Ascending aorta (tissue), 2 donors: ENCODE measurements around the gene ZMYND11. TPM values are rescaled to one million over a fixed set of nuclear protein-coding genes. Genes with fewer than 3 reads are reported as not detected.

Source experiments
- DNase-seq, 2 donors: peaks; one replicate each; pipeline ENCODE4 v3.0.0-alpha.2; 2019; ENCODE audit warnings: low spot score in 2 of 2
- H3K27ac ChIP-seq, 2 donors: fragments of 200-600 bp; sonication (generic); one replicate each; pipeline ENCODE4 v1.5.1; 2016 to 2017; ENCODE audit warnings: mild to moderate bottlenecking in 1 of 2
- H3K27me3 ChIP-seq: fragments of 200-600 bp; sonication (generic); one replicate; pipeline ENCODE4 v1.5.1; 2017
- H3K36me3 ChIP-seq, 2 donors: fragments of 200-600 bp; sonication (generic); one replicate each; pipeline ENCODE4 v1.5.1; 2016
- H3K4me1 ChIP-seq, 2 donors: fragments of 200-600 bp; sonication (generic); one replicate each; pipeline ENCODE4 v1.5.1; 2016 to 2017; ENCODE audit warnings: mild to moderate bottlenecking in 1 of 2
- H3K4me3 ChIP-seq, 2 donors: fragments of 200-600 bp; sonication (generic); one replicate each; pipeline ENCODE4 v1.5.1; 2016 to 2017; ENCODE audit warnings: mild to moderate bottlenecking in 1 of 2
- H3K9me3 ChIP-seq, 2 donors: fragments of 200-600 bp; sonication (generic); one replicate each; pipeline ENCODE4 v1.5.1; 2016
- intact Hi-C: fragments of 100-400 bp; cut with DNase I; formaldehyde crosslinking; loops from one replicate; pipeline ENCODE4 v1.15.1; 2023
- total RNA-seq: library from RNA; depleted of rRNA; stranded (reverse); fragments of >200 nt; gene quantifications from one replicate; pipeline ENCODE4 v1.1.0, GENCODE V29; 2016
- TF ChIP-seq, protein P1 (sequence below), 3 experiments: fragments of 200-600 bp in 2 of 3; fragments of 450-650 bp in 1 of 3; sonication (generic) in 2 of 3; IDR thresholded peaks; one replicate each; pipeline ENCODE4 v1.5.1; 2016 to 2019; ENCODE audit warnings: antibody characterized with exemption in 3 of 3, mild to moderate bottlenecking in 1 of 3, moderate library complexity in 1 of 3

The ZMYND11 gene
- total RNA-seq, 1 donor from 2014 or later = 29.6 TPM

DNA sequence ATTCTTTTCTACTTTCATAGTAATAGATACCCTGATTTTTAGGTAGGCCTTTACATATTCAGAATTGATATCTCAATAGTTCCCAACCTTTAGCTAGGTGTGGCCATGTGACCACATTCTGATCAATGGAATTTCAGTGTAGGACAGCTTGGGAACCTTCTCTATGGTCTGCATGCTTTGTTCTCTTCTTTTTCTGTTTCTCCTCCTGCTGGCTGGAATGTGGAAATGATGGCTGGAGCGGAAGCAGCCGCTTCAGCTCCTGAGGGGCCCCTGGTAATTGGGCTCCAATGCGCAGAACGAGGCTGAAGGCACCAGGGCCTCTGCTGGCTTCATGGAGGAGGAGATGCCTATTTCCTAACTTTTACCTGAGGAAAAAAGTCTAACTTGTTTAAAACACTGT, 152.6 kb downstream of the ZMYND11 start:
- TF ChIP-seq, protein P1, sequence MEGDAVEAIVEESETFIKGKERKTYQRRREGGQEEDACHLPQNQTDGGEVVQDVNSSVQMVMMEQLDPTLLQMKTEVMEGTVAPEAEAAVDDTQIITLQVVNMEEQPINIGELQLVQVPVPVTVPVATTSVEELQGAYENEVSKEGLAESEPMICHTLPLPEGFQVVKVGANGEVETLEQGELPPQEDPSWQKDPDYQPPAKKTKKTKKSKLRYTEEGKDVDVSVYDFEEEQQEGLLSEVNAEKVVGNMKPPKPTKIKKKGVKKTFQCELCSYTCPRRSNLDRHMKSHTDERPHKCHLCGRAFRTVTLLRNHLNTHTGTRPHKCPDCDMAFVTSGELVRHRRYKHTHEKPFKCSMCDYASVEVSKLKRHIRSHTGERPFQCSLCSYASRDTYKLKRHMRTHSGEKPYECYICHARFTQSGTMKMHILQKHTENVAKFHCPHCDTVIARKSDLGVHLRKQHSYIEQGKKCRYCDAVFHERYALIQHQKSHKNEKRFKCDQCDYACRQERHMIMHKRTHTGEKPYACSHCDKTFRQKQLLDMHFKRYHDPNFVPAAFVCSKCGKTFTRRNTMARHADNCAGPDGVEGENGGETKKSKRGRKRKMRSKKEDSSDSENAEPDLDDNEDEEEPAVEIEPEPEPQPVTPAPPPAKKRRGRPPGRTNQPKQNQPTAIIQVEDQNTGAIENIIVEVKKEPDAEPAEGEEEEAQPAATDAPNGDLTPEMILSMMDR (IDR thresholded peaks at IDR 0.05) = no peak
- intact Hi-C loops = no loop called here
- H3K4me1 ChIP-seq = no peaks in the 10 kb centered on the region
- no peak overlapping the region for H3K4me3 ChIP-seq
- DNase-seq = no peak
- no peaks in the 10 kb centered on the region for H3K9me3 ChIP-seq
- H3K36me3 ChIP-seq = peaks cover 14 to 58% of the 10 kb centered on the region in 2 donors
- peak overlapping the region in 1 of 2 donors; percentile 30 for H3K27ac ChIP-seq
- H3K27me3 ChIP-seq = no peaks in the 10 kb centered on the region

DNA sequence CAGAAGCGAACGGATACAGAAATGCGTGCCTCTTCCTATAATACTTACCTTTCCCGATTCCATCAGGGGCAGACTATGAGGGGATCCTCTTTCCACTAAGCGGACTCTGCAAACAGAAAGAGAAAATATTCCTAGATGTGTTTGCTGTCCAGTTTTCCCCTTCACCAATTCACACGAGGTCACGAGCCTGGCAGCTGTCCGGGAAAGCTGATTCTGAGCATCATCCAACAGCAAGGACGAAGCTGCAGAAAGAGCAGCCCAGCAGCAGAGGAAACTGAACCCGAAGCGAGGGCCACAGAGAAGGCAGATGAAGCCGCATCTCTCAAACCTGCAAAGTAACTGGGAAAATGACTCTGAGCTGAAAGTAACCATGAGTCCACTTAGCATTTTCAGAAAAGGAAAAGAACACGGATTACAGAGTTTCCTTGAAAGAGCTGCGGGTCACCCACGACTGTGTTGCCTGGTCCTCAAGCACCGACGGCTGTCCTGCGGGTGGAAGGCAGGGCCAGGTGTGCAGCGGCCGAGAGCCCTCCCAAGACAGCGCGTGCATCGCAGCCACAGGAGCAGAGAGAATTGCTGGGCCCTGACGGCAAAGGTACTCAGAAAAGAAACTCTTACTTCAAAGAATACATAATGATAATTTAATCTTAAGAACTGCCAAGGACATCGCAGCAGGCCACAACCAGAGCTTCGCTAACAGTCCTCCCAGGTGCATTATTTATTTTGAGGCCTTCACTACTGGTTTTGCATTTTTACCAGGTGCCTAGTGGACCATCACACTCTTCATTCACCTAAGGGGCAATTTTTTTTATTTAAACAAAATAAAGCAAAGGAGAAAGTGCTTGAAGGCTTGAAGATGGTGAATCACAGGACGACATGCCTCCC, 153.3 kb downstream of the ZMYND11 start:
- intact Hi-C loops = no loop called here
- Histone ChIP-seq H3K4me3 (no peak overlapping the region), H3K36me3 (peaks cover 10 to 52% of the 10 kb centered on the region in 2 donors), H3K4me1 (no peaks in the 10 kb centered on the region), H3K27me3 (no peaks in the 10 kb centered on the region), H3K27ac (peak overlapping the region in 1 of 2 donors; percentile 30), H3K9me3 (no peaks in the 10 kb centered on the region)
- no peak for DNase-seq
- TF ChIP-seq, protein P1 (IDR thresholded peaks at IDR 0.05) = no peak

DNA sequence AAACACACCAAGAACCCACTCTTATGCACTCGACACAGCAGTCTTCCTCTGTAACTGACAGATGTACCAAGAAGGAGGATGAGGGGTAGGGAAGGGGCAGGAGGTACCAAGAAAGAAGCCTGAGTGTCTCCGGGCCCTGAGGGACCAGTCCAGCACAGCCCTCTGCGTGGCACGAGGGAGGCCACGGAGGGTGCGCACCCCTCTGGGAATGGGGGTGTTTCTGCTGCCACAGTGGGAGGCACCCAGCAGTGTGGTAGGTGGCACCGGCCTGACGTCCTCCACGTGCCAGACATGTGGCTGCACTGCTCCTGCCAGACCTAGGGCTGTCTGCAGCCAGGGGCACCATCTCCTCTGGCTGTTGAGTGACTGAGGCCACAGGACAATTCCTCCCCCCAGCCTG, 154.3 kb downstream of the ZMYND11 start:
- no peaks in the 10 kb centered on the region for H3K9me3 ChIP-seq
- H3K27me3 ChIP-seq = no peaks in the 10 kb centered on the region
- H3K4me1 ChIP-seq = no peaks in the 10 kb centered on the region
- H3K27ac ChIP-seq = no peak overlapping the region
- TF ChIP-seq, protein P1 (IDR thresholded peaks at IDR 0.05) = no peak
- intact Hi-C loops = no loop called here
- H3K4me3 ChIP-seq = no peak overlapping the region
- peaks cover 10 to 42% of the 10 kb centered on the region in 2 donors for H3K36me3 ChIP-seq
- DNase-seq = no peak

DNA sequence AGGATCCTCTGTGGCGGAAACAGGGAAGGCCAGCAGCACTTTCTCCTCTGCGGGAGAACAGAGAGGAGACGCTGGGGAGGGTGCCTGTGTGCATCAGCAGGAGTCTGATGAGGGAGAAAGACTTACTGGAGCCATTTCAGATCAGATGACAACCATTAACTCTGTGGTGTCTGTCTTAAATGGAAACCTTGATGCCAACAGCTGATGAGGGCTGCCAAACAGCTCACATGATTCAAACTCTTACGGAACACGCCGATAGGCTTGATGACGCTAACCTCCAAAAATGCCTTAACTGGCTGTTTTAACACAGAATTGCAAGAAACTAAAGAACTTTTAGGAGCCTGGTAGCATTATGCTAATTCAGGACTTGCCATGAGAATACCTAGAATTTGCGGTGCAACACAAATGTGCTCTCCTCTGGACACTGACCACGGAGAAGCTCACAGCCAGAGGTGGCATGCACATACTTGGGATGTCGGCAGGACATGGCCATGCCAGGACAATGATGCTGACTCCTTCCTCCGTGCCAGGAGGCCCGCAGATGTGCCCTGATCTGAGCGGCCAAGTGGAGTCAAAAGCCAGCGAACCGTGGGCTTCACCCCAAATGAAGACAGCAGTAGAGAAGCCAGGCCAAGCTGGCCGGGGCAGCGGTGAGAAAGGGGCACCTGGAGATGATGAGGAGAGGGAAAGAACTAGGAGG, 154.9 kb downstream of the ZMYND11 start:
- intact Hi-C loops = no loop called here
- TF ChIP-seq, protein P1 (IDR thresholded peaks at IDR 0.05) = no peak
- DNase-seq = no peak
- no peak overlapping the region for H3K27ac ChIP-seq
- peaks cover 7 to 36% of the 10 kb centered on the region in 2 donors for H3K36me3 ChIP-seq
- H3K4me1 ChIP-seq = no peaks in the 10 kb centered on the region
- no peak overlapping the region for H3K4me3 ChIP-seq
- H3K9me3 ChIP-seq = no peaks in the 10 kb centered on the region
- no peaks in the 10 kb centered on the region for H3K27me3 ChIP-seq

DNA sequence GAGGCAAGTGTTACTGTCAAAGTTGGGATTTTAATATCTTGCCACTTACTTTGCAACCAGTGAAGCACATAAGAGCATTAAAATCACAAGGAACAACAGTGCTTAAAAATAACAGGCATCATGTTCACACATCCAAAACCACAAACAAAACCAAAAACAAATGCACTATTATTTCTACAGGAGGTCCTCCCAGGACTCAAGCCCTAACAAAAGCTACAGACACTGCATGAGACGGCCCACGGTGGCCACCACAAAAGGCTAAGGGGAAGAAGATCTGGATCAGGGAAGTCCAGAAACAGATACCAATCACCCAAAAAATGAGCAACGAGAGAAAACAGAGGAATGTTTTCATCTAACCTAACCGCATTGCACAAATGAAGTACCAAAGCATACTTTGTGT, 158.4 kb downstream of the ZMYND11 start:
- TF ChIP-seq, protein P1 (IDR thresholded peaks at IDR 0.05) = no peak
- no peak overlapping the region for H3K27ac ChIP-seq
- H3K4me3 ChIP-seq = no peak overlapping the region
- intact Hi-C loops = no loop called here
- no peaks in the 10 kb centered on the region for H3K9me3 ChIP-seq
- H3K4me1 ChIP-seq = peaks cover 0 to 8% of the 10 kb centered on the region in 2 donors
- no peak for DNase-seq
- peaks cover 0 to 21% of the 10 kb centered on the region in 2 donors for H3K36me3 ChIP-seq
- H3K27me3 ChIP-seq = no peaks in the 10 kb centered on the region
